HepG2 (cell line): ENCODE data around the gene DPM2. TPM values are rescaled to one million over a fixed set of nuclear protein-coding genes. Genes with fewer than 3 reads are reported as not detected.

Experiments
- E2F5 ChIP-seq: sonication (generic); formaldehyde crosslinking; conservative IDR thresholded peaks from 2 replicates; pipeline ENCODE4 v1.4.0; 2020; ENCODE audit warnings: missing genetic modification reagents
- FOXA1 ChIP-seq, 2 experiments: fragments of 450-650 bp in 1 of 2; sonication (generic) in 1 of 2; formaldehyde crosslinking in 1 of 2; IDR thresholded peaks; 2 replicates each; pipeline versions ENCODE4 v1.4.0 to v1.6.1; 2016 to 2020; ENCODE audit warnings: missing genetic modification reagents in 1 of 2
- KDM1A ChIP-seq: IDR thresholded peaks from 2 replicates; pipeline ENCODE4 v1.6.1; 2016; ENCODE audit warnings: missing compliant biosample characterization
- PAXIP1 ChIP-seq: sonication (generic); formaldehyde crosslinking; conservative IDR thresholded peaks from 2 replicates; pipeline ENCODE4 v1.4.0; 2020; ENCODE audit warnings: mild to moderate bottlenecking, missing genetic modification reagents, moderate library complexity
- RARG ChIP-seq: sonication (generic); formaldehyde crosslinking; IDR thresholded peaks from 2 replicates; pipeline ENCODE4 v1.4.0; 2020; ENCODE audit warnings: low read depth, mild to moderate bottlenecking, missing genetic modification reagents
- RCOR2 ChIP-seq: IDR thresholded peaks from 2 replicates; pipeline ENCODE4 v1.6.1; 2016; ENCODE audit warnings: missing biosample characterization, missing genetic modification reagents
- SAP130 ChIP-seq: IDR thresholded peaks from 2 replicates; pipeline ENCODE4 v1.6.1; 2016; ENCODE audit warnings: low read depth
- TEAD3 ChIP-seq: optimal IDR thresholded peaks from 2 replicates; pipeline ENCODE3; 2016; ENCODE audit warnings: borderline replicate concordance
- ZNF281 ChIP-seq: sonication (generic); formaldehyde crosslinking; IDR thresholded peaks from 2 replicates; pipeline ENCODE4 v1.4.0; 2020; ENCODE audit warnings: missing genetic modification reagents, borderline replicate concordance
- ZNF382 ChIP-seq: sonication (generic); formaldehyde crosslinking; IDR thresholded peaks from 2 replicates; pipeline ENCODE4 v1.5.0; 2020; ENCODE audit warnings: missing genetic modification reagents, mild to moderate bottlenecking, borderline replicate concordance
- ZNF598 ChIP-seq: sonication (generic); formaldehyde crosslinking; IDR thresholded peaks from 2 replicates; pipeline ENCODE4 v1.5.1; 2020; ENCODE audit warnings: mild to moderate bottlenecking, missing genetic modification reagents, borderline replicate concordance
- ZNF704 ChIP-seq: sonication (generic); formaldehyde crosslinking; IDR thresholded peaks from 2 replicates; pipeline ENCODE4 v1.8.1; 2023; ENCODE audit warnings: mild to moderate bottlenecking, inconsistent platforms, moderate library complexity, missing genetic modification reagents, borderline replicate concordance
- ZNF773 ChIP-seq: sonication (generic); formaldehyde crosslinking; IDR thresholded peaks from 2 replicates; pipeline ENCODE4 v1.4.0; 2020; ENCODE audit warnings: missing genetic modification reagents, borderline replicate concordance
- polyA plus RNA-seq, 8 experiments: library from polyadenylated mRNA; depleted of rRNA in 3 of 8; stranded (reverse) in 7 of 8; unstranded in 1 of 8; fragments of >200 nt; fragmentation: Illumina TruSeq in 4 of 8; extraction: Trizol in 4 of 8; gene quantifications; 2 replicates each; pipeline versions ENCODE4 v1.2.1 to v1.2.3, GENCODE V29; 2011 to 2016; ENCODE audit warnings: low read depth in 4 of 8, missing spikeins in 1 of 8, mixed read lengths in 1 of 8; ENCODE audit not compliant: insufficient read depth in 1 of 8
- total RNA-seq, 5 experiments: library from RNA; depleted of rRNA; stranded (reverse); fragments of >200 nt; fragmentation: Illumina TruSeq; extraction: Trizol; gene quantifications; 2 replicates each; pipeline ENCODE4 v1.2.3, GENCODE V29; 2016; ENCODE audit warnings: low read depth in 1 of 5
- TF ChIP-seq, protein P1 (sequence below): sonication (generic); formaldehyde crosslinking; IDR thresholded peaks from 2 replicates; pipeline ENCODE4 v1.8.1; 2023; ENCODE audit warnings: mild to moderate bottlenecking, missing genetic modification reagents
- TF ChIP-seq, protein P2 (sequence below): sonication (generic); formaldehyde crosslinking; IDR thresholded peaks from 2 replicates; pipeline ENCODE4 v1.5.1; 2020; ENCODE audit warnings: mild to moderate bottlenecking, missing genetic modification reagents

DPM2 gene
- total and polyA plus RNA-seq, 2 of the 13 experiments (the other 11 are each of a cell fraction or from before 2014, with no cell fraction given) = 24.8 to 35.3 TPM

DNA sequence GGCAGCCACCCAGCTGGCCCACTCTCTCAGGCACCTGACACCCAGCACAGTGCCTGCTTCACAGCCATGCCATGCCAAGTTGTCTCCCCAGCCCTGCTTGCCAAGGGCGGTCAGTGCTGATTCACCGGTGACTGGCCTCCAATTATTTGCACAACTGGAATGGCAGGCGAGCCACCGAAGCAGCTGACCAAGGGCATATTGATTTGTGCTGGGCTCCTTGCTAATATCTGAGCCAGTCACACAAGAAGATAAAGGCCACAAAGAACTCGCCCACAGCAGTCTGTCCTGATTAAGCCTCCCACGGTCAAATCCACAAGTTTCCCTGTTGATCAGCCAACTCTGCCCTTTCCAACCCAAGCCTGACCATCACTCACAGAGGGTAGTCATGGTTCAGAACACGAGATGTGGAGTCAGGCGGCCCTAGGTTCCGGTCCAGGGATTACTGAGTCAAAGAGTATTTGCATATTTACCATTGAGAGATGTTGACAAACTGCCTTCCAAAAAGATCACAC lies 49.5 kb upstream of the DPM2 start (continued):
- TF ChIP-seq PAXIP1 (CRISPR knock-in tag) (peak; percentile 63), TEAD3 (CRISPR knock-in tag) (peak; percentile 49), ZNF773 (CRISPR knock-in tag) (no peak), ZNF598 (CRISPR knock-in tag) (no peak), ZNF281 (no peak), E2F5 (CRISPR knock-in tag) (no peak), SAP130 (CRISPR knock-in tag) (peak; percentile 57), RARG (CRISPR knock-in tag) (no peak), KDM1A (CRISPR knock-in tag) (no peak), ZNF704 (CRISPR knock-in tag) (no peak), ZNF382 (CRISPR knock-in tag) (no peak), FOXA1 (IDR thresholded peaks at IDR 0.05) (no peak), FOXA1 (CRISPR knock-in tag; IDR thresholded peaks at IDR 0.05) (no peak), RCOR2 (CRISPR knock-in tag) (no peak; the same call in 1 of the 2 replicates)
- TF ChIP-seq, protein P1, sequence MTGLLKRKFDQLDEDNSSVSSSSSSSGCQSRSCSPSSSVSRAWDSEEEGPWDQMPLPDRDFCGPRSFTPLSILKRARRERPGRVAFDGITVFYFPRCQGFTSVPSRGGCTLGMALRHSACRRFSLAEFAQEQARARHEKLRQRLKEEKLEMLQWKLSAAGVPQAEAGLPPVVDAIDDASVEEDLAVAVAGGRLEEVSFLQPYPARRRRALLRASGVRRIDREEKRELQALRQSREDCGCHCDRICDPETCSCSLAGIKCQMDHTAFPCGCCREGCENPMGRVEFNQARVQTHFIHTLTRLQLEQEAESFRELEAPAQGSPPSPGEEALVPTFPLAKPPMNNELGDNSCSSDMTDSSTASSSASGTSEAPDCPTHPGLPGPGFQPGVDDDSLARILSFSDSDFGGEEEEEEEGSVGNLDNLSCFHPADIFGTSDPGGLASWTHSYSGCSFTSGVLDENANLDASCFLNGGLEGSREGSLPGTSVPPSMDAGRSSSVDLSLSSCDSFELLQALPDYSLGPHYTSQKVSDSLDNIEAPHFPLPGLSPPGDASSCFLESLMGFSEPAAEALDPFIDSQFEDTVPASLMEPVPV (CRISPR knock-in tag) = no peak
- TF ChIP-seq, protein P2, sequence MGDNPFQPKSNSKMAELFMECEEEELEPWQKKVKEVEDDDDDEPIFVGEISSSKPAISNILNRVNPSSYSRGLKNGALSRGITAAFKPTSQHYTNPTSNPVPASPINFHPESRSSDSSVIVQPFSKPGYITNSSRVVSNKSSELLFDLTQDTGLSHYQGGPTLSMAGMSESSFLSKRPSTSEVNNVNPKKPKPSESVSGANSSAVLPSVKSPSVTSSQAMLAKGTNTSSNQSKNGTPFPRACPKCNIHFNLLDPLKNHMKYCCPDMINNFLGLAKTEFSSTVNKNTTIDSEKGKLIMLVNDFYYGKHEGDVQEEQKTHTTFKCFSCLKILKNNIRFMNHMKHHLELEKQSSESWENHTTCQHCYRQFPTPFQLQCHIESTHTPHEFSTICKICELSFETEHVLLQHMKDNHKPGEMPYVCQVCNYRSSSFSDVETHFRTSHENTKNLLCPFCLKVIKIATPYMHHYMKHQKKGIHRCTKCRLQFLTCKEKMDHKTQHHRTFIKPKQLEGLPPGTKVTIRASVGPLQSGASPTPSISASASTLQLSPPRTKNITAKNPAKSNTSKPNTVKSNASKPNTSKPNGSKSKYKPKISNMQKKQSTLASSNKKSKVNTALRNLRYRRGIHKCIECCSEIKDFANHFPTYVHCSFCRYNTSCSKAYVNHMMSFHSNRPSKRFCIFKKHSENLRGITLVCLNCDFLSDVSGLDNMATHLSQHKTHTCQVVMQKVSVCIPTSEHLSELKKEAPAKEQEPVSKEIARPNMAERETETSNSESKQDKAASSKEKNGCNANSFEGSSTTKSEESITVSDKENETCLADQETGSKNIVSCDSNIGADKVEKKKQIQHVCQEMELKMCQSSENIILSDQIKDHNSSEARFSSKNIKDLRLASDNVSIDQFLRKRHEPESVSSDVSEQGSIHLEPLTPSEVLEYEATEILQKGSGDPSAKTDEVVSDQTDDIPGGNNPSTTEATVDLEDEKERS (CRISPR knock-in tag) = no peak
